ENCODE measurements around the gene ZCCHC24.

ZCCHC24 gene

DNA sequence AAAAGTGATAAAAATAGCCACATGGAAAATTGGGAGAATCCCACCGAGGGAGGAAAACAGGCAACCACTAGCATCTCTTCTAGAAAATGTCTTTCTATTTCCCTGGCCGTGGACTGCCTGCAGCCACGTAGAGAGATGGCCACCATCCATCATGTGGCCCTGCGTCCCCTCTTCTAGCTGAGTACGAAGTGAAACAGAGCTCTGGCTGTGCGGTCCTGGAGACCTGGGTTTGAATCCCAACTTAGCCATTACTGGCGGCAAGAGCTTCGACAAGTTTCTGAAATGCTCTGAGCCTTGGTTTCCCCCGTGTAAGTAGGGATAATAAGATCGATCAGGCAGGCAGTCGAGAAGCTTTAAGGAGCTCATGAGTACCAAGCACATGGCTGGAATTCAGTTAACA is 32.9 kb downstream of the ZCCHC24 start:
- H3K9me2 ChIP-seq (replicated peaks; ENCODE audit: control insufficient read depth, low read length) = no peaks in the 10 kb centered on the region
- H3K27me3 ChIP-seq (ENCODE audit: control insufficient read depth, low read length) = no peaks in the 10 kb centered on the region
- H3K4me3 ChIP-seq (ENCODE audit: low read length) = no peak overlapping the region
- H3K27ac ChIP-seq (ENCODE audit: low read depth, low read length) = no peak overlapping the region
- H3K79me2 ChIP-seq (ENCODE audit: control insufficient read depth, low read length) = no peaks in the 10 kb centered on the region
- no peak for TF ChIP-seq EZH2phosphoT487 (IDR thresholded peaks at IDR 0.05; ENCODE audit: borderline replicate concordance, low read length)
- TF ChIP-seq, protein P1, sequence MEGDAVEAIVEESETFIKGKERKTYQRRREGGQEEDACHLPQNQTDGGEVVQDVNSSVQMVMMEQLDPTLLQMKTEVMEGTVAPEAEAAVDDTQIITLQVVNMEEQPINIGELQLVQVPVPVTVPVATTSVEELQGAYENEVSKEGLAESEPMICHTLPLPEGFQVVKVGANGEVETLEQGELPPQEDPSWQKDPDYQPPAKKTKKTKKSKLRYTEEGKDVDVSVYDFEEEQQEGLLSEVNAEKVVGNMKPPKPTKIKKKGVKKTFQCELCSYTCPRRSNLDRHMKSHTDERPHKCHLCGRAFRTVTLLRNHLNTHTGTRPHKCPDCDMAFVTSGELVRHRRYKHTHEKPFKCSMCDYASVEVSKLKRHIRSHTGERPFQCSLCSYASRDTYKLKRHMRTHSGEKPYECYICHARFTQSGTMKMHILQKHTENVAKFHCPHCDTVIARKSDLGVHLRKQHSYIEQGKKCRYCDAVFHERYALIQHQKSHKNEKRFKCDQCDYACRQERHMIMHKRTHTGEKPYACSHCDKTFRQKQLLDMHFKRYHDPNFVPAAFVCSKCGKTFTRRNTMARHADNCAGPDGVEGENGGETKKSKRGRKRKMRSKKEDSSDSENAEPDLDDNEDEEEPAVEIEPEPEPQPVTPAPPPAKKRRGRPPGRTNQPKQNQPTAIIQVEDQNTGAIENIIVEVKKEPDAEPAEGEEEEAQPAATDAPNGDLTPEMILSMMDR (IDR thresholded peaks at IDR 0.05; ENCODE audit: low read depth, low read length, poor library complexity, severe bottlenecking) = no peak
- no peaks in the 10 kb centered on the region for H3K9me3 ChIP-seq (ENCODE audit: control insufficient read depth, insufficient read depth, low read length)
- no peaks in the 10 kb centered on the region for H3K4me1 ChIP-seq (ENCODE audit: control insufficient read depth, low read length)
- no peaks in the 10 kb centered on the region for H3F3A ChIP-seq (ENCODE audit: control insufficient read depth, insufficient read depth)
- H3K36me3 ChIP-seq (ENCODE audit: control insufficient read depth, low read length) = no peaks in the 10 kb centered on the region
- no peak overlapping the region for H3K4me2 ChIP-seq (ENCODE audit: low read length)
- H4K20me1 ChIP-seq (ENCODE audit: control insufficient read depth, insufficient read depth, low read depth, low read length) = no peaks in the 10 kb centered on the region

DNA sequence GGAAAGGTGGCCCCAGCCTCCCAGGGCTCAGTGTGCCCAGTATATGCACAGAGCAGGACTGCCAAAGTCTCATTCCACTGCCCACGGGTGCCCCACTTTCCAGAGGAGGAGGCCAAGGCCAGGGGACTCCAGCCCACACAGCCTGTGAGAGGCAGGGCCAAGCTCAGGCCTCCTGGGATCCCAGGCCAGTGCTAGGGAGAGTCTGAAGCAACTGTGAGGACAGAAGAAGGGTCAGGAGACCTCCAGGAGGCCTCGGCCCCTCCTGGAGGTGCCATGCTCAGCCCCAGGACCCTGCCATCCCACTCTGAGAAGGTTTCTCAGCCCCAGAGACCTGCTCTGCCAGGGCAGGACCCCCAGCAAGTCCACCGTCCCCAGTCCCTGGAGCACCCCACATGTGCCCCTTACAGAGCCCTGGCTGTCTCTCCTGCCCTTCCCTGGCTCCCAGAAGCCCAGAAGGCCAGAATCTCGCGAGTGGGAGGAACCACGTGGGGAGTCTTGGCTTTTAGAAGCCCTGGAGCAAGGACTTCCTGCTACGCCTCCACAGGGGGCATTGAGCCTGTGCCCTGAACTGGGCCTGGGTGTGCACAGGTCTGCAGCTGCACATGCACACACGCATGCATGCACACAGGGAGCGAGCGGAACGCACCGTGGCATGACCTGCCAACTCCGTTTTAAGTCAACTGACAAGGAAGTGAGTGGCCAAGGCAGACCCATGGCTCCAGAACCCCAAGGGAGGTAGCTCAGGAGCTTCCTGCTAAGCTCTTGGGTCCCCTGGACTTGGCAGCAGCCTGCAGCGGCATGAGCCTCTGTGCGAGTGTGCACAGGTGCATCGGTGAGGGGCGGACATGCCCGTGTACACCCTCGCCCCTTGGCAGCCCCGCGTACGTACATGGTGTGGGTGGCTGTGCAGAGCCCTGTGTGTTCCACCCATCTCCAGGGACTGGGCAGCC is 33.6 kb downstream of the ZCCHC24 start:
- Histone ChIP-seq H3K4me1 (ENCODE audit: control insufficient read depth, low read length) (no peaks in the 10 kb centered on the region), H3K9me2 (replicated peaks; ENCODE audit: control insufficient read depth, low read length) (no peaks in the 10 kb centered on the region), H3K27me3 (ENCODE audit: control insufficient read depth, low read length) (no peaks in the 10 kb centered on the region), H4K20me1 (ENCODE audit: control insufficient read depth, insufficient read depth, low read depth, low read length) (no peaks in the 10 kb centered on the region), H3K36me3 (ENCODE audit: control insufficient read depth, low read length) (no peaks in the 10 kb centered on the region), H3K4me2 (ENCODE audit: low read length) (no peak overlapping the region), H3K9me3 (ENCODE audit: control insufficient read depth, insufficient read depth, low read length) (no peaks in the 10 kb centered on the region), H3F3A (ENCODE audit: control insufficient read depth, insufficient read depth) (no peaks in the 10 kb centered on the region), H3K27ac (ENCODE audit: low read depth, low read length) (no peak overlapping the region), H3K79me2 (ENCODE audit: control insufficient read depth, low read length) (no peaks in the 10 kb centered on the region), H3K4me3 (ENCODE audit: low read length) (no peak overlapping the region)
- TF ChIP-seq, protein P1 (IDR thresholded peaks at IDR 0.05; ENCODE audit: low read depth, low read length, poor library complexity, severe bottlenecking) = no peak
- TF ChIP-seq EZH2phosphoT487 (IDR thresholded peaks at IDR 0.05; ENCODE audit: borderline replicate concordance, low read length) = no peak

DNA sequence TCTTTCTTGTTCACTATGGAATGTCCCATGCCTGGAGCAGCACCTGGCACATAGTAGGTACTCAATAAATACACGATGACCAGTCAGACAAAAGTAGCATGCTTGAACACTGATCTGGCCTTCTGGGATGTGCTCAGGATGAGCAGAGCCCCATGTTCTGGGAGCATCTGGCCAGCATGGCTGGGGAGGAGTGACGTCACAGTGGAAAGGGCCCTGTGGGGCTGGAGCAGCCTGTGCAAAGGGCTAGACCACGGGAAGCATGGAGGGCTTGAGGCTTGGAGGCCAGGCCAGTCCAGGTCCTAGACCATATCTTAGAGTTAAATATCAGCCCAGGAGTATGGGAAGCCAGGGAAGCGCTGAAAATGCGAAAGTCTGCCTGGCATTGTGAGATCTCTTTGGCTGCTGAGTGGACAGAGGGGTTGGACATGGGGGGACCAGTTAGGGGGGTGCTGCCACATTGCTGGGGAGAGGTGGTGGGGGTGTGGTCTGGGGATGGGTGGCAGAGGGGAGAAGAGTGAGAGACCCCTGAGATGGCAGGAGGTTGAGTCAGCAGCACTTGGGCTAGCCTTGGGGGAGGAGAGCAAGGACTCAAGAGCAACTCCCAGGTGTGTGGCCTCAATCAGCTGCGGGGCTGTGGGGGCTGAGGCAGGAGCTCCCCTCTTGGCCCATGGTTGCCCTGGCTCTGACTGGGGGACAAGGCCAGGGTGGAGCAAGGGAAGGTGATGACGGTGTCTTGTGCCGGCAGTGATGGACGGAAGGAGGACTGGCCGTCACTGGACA is 34.9 kb downstream of the ZCCHC24 start:
- no peaks in the 10 kb centered on the region for H4K20me1 ChIP-seq (ENCODE audit: control insufficient read depth, insufficient read depth, low read depth, low read length)
- TF ChIP-seq EZH2phosphoT487 (IDR thresholded peaks at IDR 0.05; ENCODE audit: borderline replicate concordance, low read length) = no peak
- TF ChIP-seq, protein P1 (IDR thresholded peaks at IDR 0.05; ENCODE audit: low read depth, low read length, poor library complexity, severe bottlenecking) = no peak
- H3K4me3 ChIP-seq (ENCODE audit: low read length) = no peak overlapping the region
- no peaks in the 10 kb centered on the region for H3K36me3 ChIP-seq (ENCODE audit: control insufficient read depth, low read length)
- H3K27me3 ChIP-seq (ENCODE audit: control insufficient read depth, low read length) = no peaks in the 10 kb centered on the region
- no peaks in the 10 kb centered on the region for H3K9me2 ChIP-seq (replicated peaks; ENCODE audit: control insufficient read depth, low read length)
- no peaks in the 10 kb centered on the region for H3K79me2 ChIP-seq (ENCODE audit: control insufficient read depth, low read length)
- no peaks in the 10 kb centered on the region for H3K9me3 ChIP-seq (ENCODE audit: control insufficient read depth, insufficient read depth, low read length)
- H3K4me1 ChIP-seq (ENCODE audit: control insufficient read depth, low read length) = no peaks in the 10 kb centered on the region
- no peak overlapping the region for H3K4me2 ChIP-seq (ENCODE audit: low read length)
- H3K27ac ChIP-seq (ENCODE audit: low read depth, low read length) = no peak overlapping the region
- H3F3A ChIP-seq (ENCODE audit: control insufficient read depth, insufficient read depth) = no peaks in the 10 kb centered on the region

All from DOHH2 (cell line).